SIG-M5 (cell line): ENCODE measurements around the gene MED15.
A peak's percentile ranks its signal among the peaks of the same experiment; 100 is the strongest.
"Not testable (repeated sequence)": the region's sequence is repeated elsewhere in the genome, so short reads cannot be mapped to it uniquely, and the experiment has no call there.

Experiments used
- DNase-seq: peaks from one replicate; lab custom pipeline; 2025; lab: John Stamatoyannopoulos, UW

The MED15 gene

GRCh38 chr22:20507253-20508066, at the start of gene MED15:
TSS of gene MED15 (plus strand) at chr22:20507610. CDS start at chr22:20507679, 69 bp downstream.
- peak; percentile 28 for DNase-seq

- no peak for DNase-seq
These were observed 48.8 kb upstream of the MED15 start for GRCh38 chr22:20458530-20459151.

GRCh38 chr22:20459152-20459542, 48.3 kb upstream of the MED15 start:
- no peak for DNase-seq

GRCh38 chr22:20459862-20460261, 47.5 kb upstream of the MED15 start:
- no peak for DNase-seq

GRCh38 chr22:20463324-20464095, 43.9 kb upstream of the MED15 start:
- no peak for DNase-seq

GRCh38 chr22:20464096-20464614, 43.3 kb upstream of the MED15 start:
- no peak for DNase-seq

- no peak for DNase-seq
These were observed 42.3 kb upstream of the MED15 start for GRCh38 chr22:20464912-20465758.

- no peak for DNase-seq
These were observed 41.7 kb upstream of the MED15 start for GRCh38 chr22:20465759-20466077.

GRCh38 chr22:20466659-20467379, 40.6 kb upstream of the MED15 start:
- no peak for DNase-seq

- DNase-seq: no peak
These were observed 38.1 kb upstream of the MED15 start for GRCh38 chr22:20469110-20469868.

- DNase-seq: not testable (repeated sequence)
These were observed 36.9 kb upstream of the MED15 start for GRCh38 chr22:20470525-20470924.

- DNase-seq: no peak
These were observed 36.1 kb upstream of the MED15 start for GRCh38 chr22:20471126-20471833.

GRCh38 chr22:20472629-20473442, 34.6 kb upstream of the MED15 start:
- DNase-seq: no peak

GRCh38 chr22:20475115-20475436, 32.3 kb upstream of the MED15 start:
- no peak for DNase-seq

- not testable (repeated sequence) for DNase-seq
These were observed 31.8 kb upstream of the MED15 start for GRCh38 chr22:20475569-20475968.

- DNase-seq: not testable (repeated sequence)
These were observed 29.4 kb upstream of the MED15 start for GRCh38 chr22:20478059-20478458.

GRCh38 chr22:20479612-20480196, 27.7 kb upstream of the MED15 start:
- no peak for DNase-seq

- DNase-seq: not testable (repeated sequence)
These were observed 24.3 kb upstream of the MED15 start for GRCh38 chr22:20483143-20483506.

- no peak for DNase-seq
These were observed 23.6 kb upstream of the MED15 start for GRCh38 chr22:20483771-20484170.
